Caco-2 (cell line): ENCODE data around the gene CNTN2. TPM values are rescaled to one million over a fixed set of nuclear protein-coding genes. Genes with fewer than 3 reads are reported as not detected.

Experiments
- BruUV-seq: library from RNA; stranded (reverse); fragments of 400-500 nt; replicated peaks from 2 replicates; lab custom pipeline; 2021; lab: Mats Ljungman, UMichigan
- CTCF ChIA-PET: fragments of 300-600 bp; sonication (Branson Sonifier 250); formaldehyde crosslinking; loops from one replicate; lab custom pipeline; 2022; ENCODE audit warnings: antibody characterized with exemption; lab: Charles Lee
- POLR2A ChIA-PET: fragments of 300-600 bp; sonication (Branson Sonifier 250); formaldehyde crosslinking; loops from one replicate; lab custom pipeline; 2022; ENCODE audit warnings: antibody characterized with exemption; lab: Charles Lee
- DNase-seq, 2 experiments: peaks; one replicate each; pipeline versions ENCODE4 v3.0.0 to v3.0.0-alpha.2; 2020 to 2022
- H3K27me3 ChIP-seq: replicated peaks from 2 replicates; pipeline ENCODE4 v1.6.0; 2011; ENCODE audit warnings: low read length; ENCODE audit not compliant: control insufficient read depth, insufficient read depth
- H3K36me3 ChIP-seq: 2 replicates; pipeline ENCODE4 v1.5.1; 2011; ENCODE audit warnings: low read length; ENCODE audit not compliant: control insufficient read depth, insufficient read depth
- H3K4me1 ChIP-seq: fragments of 250-450 bp; sonication (Bioruptor Pico); 2 replicates; pipeline ENCODE4 v1.5.1; 2020; ENCODE audit warnings: mild to moderate bottlenecking
- H3K4me3 ChIP-seq: 2 replicates; pipeline ENCODE4 v1.5.1; 2011; ENCODE audit warnings: low read depth, mild to moderate bottlenecking, control low read depth, low read length
- H3K9me3 ChIP-seq: fragments of 250-450 bp; sonication (Bioruptor Pico); 2 replicates; pipeline ENCODE4 v1.5.1; 2020; ENCODE audit warnings: mild to moderate bottlenecking, moderate library complexity
- H3K27ac Mint-ChIP-seq: one replicate; pipeline ENCODE4 v1.8.0; 2022; ENCODE audit warnings: mixed read lengths; ENCODE audit not compliant: unreplicated experiment
- H3K27me3 Mint-ChIP-seq: one replicate; pipeline ENCODE4 v1.8.0; 2022; ENCODE audit warnings: mixed read lengths; ENCODE audit not compliant: insufficient read depth, unreplicated experiment
- H3K36me3 Mint-ChIP-seq: one replicate; pipeline ENCODE4 v1.8.0; 2022; ENCODE audit warnings: mild to moderate bottlenecking, mixed read lengths; ENCODE audit not compliant: insufficient read depth, unreplicated experiment
- H3K4me1 Mint-ChIP-seq: one replicate; pipeline ENCODE4 v1.8.0; 2022; ENCODE audit warnings: low read depth, mixed read lengths; ENCODE audit not compliant: unreplicated experiment
- H3K4me3 Mint-ChIP-seq: one replicate; pipeline ENCODE4 v1.8.0; 2022; ENCODE audit warnings: mild to moderate bottlenecking, moderate library complexity, mixed read lengths; ENCODE audit not compliant: unreplicated experiment
- H3K9me3 Mint-ChIP-seq: one replicate; pipeline ENCODE4 v1.8.0; 2022; ENCODE audit warnings: mixed read lengths; ENCODE audit not compliant: unreplicated experiment
- intact Hi-C: fragments of 100-400 bp; cut with micrococcal nuclease; formaldehyde crosslinking; loops from one replicate; pipeline ENCODE4 v1.10.0; 2022; ENCODE audit not compliant: unreplicated experiment
- total RNA-seq: library from RNA; stranded (reverse); gene quantifications from 2 replicates; pipeline ENCODE4 v1.2.3, GENCODE V29; 2022
- TF ChIP-seq, protein P1 (sequence below), 2 experiments: fragments of 200-600 bp in 1 of 2; IDR thresholded peaks; 1 replicate in 1 of 2; 2 replicates in 1 of 2; pipeline versions ENCODE4 v1.5.1 to v1.8.0; 2011 to 2022; ENCODE audit warnings: antibody characterized with exemption in 1 of 2, control low read depth in 1 of 2, inconsistent platforms in 1 of 2, low read depth in 1 of 2, low read length in 1 of 2, mild to moderate bottlenecking in 1 of 2, moderate library complexity in 1 of 2; ENCODE audit not compliant: insufficient read depth in 1 of 2, severe bottlenecking in 1 of 2, unreplicated experiment in 1 of 2

CNTN2 gene
- total RNA-seq, 1 experiment from 2014 or later, result not detected

- Mint-ChIP-seq H3K27ac (no peak overlapping the region), H3K4me1 (no peaks in the 10 kb centered on the region), H3K27me3 (peaks cover 3% of the 10 kb centered on the region), H3K4me3 (no peak overlapping the region), H3K36me3 (no peaks in the 10 kb centered on the region), H3K9me3 (no peaks in the 10 kb centered on the region)
- no peak for DNase-seq
- TF ChIP-seq, protein P1, sequence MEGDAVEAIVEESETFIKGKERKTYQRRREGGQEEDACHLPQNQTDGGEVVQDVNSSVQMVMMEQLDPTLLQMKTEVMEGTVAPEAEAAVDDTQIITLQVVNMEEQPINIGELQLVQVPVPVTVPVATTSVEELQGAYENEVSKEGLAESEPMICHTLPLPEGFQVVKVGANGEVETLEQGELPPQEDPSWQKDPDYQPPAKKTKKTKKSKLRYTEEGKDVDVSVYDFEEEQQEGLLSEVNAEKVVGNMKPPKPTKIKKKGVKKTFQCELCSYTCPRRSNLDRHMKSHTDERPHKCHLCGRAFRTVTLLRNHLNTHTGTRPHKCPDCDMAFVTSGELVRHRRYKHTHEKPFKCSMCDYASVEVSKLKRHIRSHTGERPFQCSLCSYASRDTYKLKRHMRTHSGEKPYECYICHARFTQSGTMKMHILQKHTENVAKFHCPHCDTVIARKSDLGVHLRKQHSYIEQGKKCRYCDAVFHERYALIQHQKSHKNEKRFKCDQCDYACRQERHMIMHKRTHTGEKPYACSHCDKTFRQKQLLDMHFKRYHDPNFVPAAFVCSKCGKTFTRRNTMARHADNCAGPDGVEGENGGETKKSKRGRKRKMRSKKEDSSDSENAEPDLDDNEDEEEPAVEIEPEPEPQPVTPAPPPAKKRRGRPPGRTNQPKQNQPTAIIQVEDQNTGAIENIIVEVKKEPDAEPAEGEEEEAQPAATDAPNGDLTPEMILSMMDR (IDR thresholded peaks at IDR 0.05; ENCODE audit: insufficient read depth in 1 of 2, low read depth in 1 of 2, low read length in 1 of 2, severe bottlenecking in 1 of 2, unreplicated experiment in 1 of 2), result no peak
- no TSS peak for BruUV-seq
- H3K36me3 ChIP-seq, result no peaks in the 10 kb centered on the region; the same call in 1 of the 2 replicates
- no peaks in the 10 kb centered on the region for H3K27me3 ChIP-seq
- no peaks in the 10 kb centered on the region for H3K9me3 ChIP-seq
- H3K4me1 ChIP-seq, result peaks cover 6% of the 10 kb centered on the region; the same call in 1 of the 2 replicates
- H3K4me3 ChIP-seq, result no peak overlapping the region
- POLR2A ChIA-PET, result no interaction called here
- intact Hi-C loops, result no loop called here
- CTCF ChIA-PET, result interaction anchor here (3.6 kb wide), 1 partner anchor 71 kb away, joined by 191 read pairs; no protein-coding TSS in a partner anchor
These were observed 15.8 kb downstream of the CNTN2 start for GRCh38 chr1:205058853-205059252.

- no peaks in the 10 kb centered on the region for H3K4me1 Mint-ChIP-seq
- intact Hi-C loops, result no loop called here
- no peaks in the 10 kb centered on the region for H3K36me3 Mint-ChIP-seq
- ChIA-PET CTCF (interaction anchor here (3.6 kb wide), 1 partner anchor 71 kb away, joined by 191 read pairs; no protein-coding TSS in a partner anchor), POLR2A (no interaction called here)
- no TSS peak for BruUV-seq
- Histone ChIP-seq H3K4me1 (peaks cover 6% of the 10 kb centered on the region; the same call in 1 of the 2 replicates), H3K9me3 (no peaks in the 10 kb centered on the region), H3K27me3 (no peaks in the 10 kb centered on the region), H3K4me3 (no peak overlapping the region), H3K36me3 (no peaks in the 10 kb centered on the region; the same call in 1 of the 2 replicates)
- TF ChIP-seq, protein P1 (IDR thresholded peaks at IDR 0.05; ENCODE audit: insufficient read depth in 1 of 2, low read depth in 1 of 2, low read length in 1 of 2, severe bottlenecking in 1 of 2, unreplicated experiment in 1 of 2), result no peak
- peaks cover 3% of the 10 kb centered on the region for H3K27me3 Mint-ChIP-seq
- no peak for DNase-seq
- H3K4me3 Mint-ChIP-seq, result no peak overlapping the region
- H3K27ac Mint-ChIP-seq, result no peak overlapping the region
- no peaks in the 10 kb centered on the region for H3K9me3 Mint-ChIP-seq
These were observed 16.6 kb downstream of the CNTN2 start for GRCh38 chr1:205059660-205060059.

DNA sequence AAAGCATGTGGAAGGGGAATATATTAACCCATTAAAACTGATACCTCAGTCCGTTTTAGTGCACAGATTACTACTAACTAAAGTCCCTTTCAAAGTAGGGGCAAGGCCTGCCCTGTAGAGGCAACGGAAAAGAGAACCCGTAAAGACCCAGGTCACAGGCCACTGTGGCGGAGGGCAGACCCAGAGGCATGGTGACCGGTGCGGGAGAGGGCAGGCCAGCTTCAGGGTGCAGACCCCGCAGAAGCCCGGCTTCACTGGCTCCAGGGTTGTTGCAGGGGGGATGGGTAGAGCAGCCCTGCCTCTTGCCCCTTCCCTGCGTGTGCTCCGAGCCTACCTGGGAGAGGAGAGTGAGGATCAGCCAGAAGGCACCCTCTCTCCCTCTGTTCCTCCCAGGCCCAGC lies 17.7 kb downstream of the CNTN2 start:
- H3K27me3 Mint-ChIP-seq, result peaks cover 2% of the 10 kb centered on the region
- H3K36me3 Mint-ChIP-seq, result no peaks in the 10 kb centered on the region
- no peak overlapping the region for H3K27ac Mint-ChIP-seq
- Histone ChIP-seq H3K9me3 (no peaks in the 10 kb centered on the region), H3K4me3 (no peak overlapping the region), H3K27me3 (no peaks in the 10 kb centered on the region), H3K36me3 (no peaks in the 10 kb centered on the region; the same call in 1 of the 2 replicates), H3K4me1 (peaks cover 6% of the 10 kb centered on the region; the same call in 1 of the 2 replicates)
- TF ChIP-seq, protein P1 (IDR thresholded peaks at IDR 0.05; ENCODE audit: insufficient read depth in 1 of 2, low read depth in 1 of 2, low read length in 1 of 2, severe bottlenecking in 1 of 2, unreplicated experiment in 1 of 2), result no peak
- intact Hi-C loops, result loop anchor here (1.0 kb wide), 3 partner anchors 71 to 196 kb away; no protein-coding TSS in a partner anchor
- H3K9me3 Mint-ChIP-seq, result no peaks in the 10 kb centered on the region
- ChIA-PET CTCF (interaction anchor here (1.1 to 3.6 kb wide), 9 partner anchors 11 to 195 kb away, joined by 4 to 191 read pairs (median 13); no protein-coding TSS in a partner anchor), POLR2A (no interaction called here)
- no peak overlapping the region for H3K4me3 Mint-ChIP-seq
- no peaks in the 10 kb centered on the region for H3K4me1 Mint-ChIP-seq
- no TSS peak for BruUV-seq
- DNase-seq, result no peak
